DND-41 (cell line): Measurements from ENCODE around the gene ASTE1.

Experiments used
- CTCF ChIP-seq: IDR thresholded peaks from 2 replicates; pipeline ENCODE4 v1.5.1; 2012; ENCODE audit warnings: borderline replicate concordance, low read length, moderate library complexity, mild to moderate bottlenecking; ENCODE audit not compliant: poor library complexity, severe bottlenecking; ENCODE audit errors: extremely low read depth
- EZH2 ChIP-seq: IDR thresholded peaks from 3 replicates; pipeline ENCODE4 v1.6.1; 2012; ENCODE audit warnings: borderline replicate concordance, low read depth, mild to moderate bottlenecking, moderate library complexity, low read length, inconsistent platforms; ENCODE audit not compliant: severe bottlenecking

GRCh38 chr3:131067983-131068382 is 41.4 kb upstream of the ASTE1 start:
- TF ChIP-seq CTCF = no peak
- TF ChIP-seq EZH2 = no peak
